GM18951 (cell line): Measurements from ENCODE around the gene FAM210B.

Source experiments
- POLR2A ChIP-seq: IDR thresholded peaks from 4 replicates; pipeline ENCODE4 v1.6.1; 2011; ENCODE audit warnings: mild to moderate bottlenecking; ENCODE audit not compliant: insufficient read length, insufficient read depth; ENCODE audit errors: extremely low read depth
- in situ Hi-C: fragments of 300-500 bp; cut with MboI; formaldehyde crosslinking; loops from one replicate; pipeline ENCODE4 v1.12.0; 2022; ENCODE audit warnings: low sequenced_read_pairs, mixed read lengths, inconsistent platforms; ENCODE audit not compliant: unreplicated experiment

FAM210B gene

GRCh38 chr20:56368351-56369134 is 9.8 kb downstream of the FAM210B start:
- TF ChIP-seq POLR2A, result no peak
- in situ Hi-C loops, result no loop called here

- no peak for TF ChIP-seq POLR2A
- in situ Hi-C loops, result no loop called here
Measured at GRCh38 chr20:56369179-56369578, 10.4 kb downstream of the FAM210B start.

- TF ChIP-seq POLR2A, result no peak
Measured at GRCh38 chr20:56371977-56372376, 13.2 kb downstream of the FAM210B start.

GRCh38 chr20:56372850-56373249 is 14.1 kb downstream of the FAM210B start:
- TF ChIP-seq POLR2A, result no peak
- in situ Hi-C loops, result no loop called here

More at GRCh38 chr20:56371977-56372376, 13.2 kb downstream of the FAM210B start:
- in situ Hi-C loops, result no loop called here

GRCh38 chr20:56373942-56374341 is 15.2 kb downstream of the FAM210B start:
- in situ Hi-C loops, result no loop called here
- no peak for TF ChIP-seq POLR2A

- in situ Hi-C loops, result no loop called here
- TF ChIP-seq POLR2A, result no peak
Measured at GRCh38 chr20:56376331-56376730, 17.6 kb downstream of the FAM210B start.

GRCh38 chr20:56378386-56378785 is 19.6 kb downstream of the FAM210B start:
- TF ChIP-seq POLR2A, result no peak
- in situ Hi-C loops, result no loop called here

- no peak for TF ChIP-seq POLR2A
- in situ Hi-C loops, result no loop called here
Measured at GRCh38 chr20:56380375-56380774, 21.6 kb downstream of the FAM210B start.

GRCh38 chr20:56381501-56381900 is 22.7 kb downstream of the FAM210B start:
- no peak for TF ChIP-seq POLR2A
- in situ Hi-C loops, result no loop called here

- no peak for TF ChIP-seq POLR2A
- in situ Hi-C loops, result no loop called here
Measured at GRCh38 chr20:56382696-56383095, 23.9 kb downstream of the FAM210B start.

GRCh38 chr20:56383334-56383733 is 24.6 kb downstream of the FAM210B start:
- no peak for TF ChIP-seq POLR2A
- in situ Hi-C loops, result no loop called here

GRCh38 chr20:56385130-56385529 is 26.4 kb downstream of the FAM210B start:
- no peak for TF ChIP-seq POLR2A
- in situ Hi-C loops, result no loop called here

GRCh38 chr20:56386219-56386618 is 27.4 kb downstream of the FAM210B start:
- in situ Hi-C loops, result no loop called here
- TF ChIP-seq POLR2A, result no peak

- no peak for TF ChIP-seq POLR2A
- in situ Hi-C loops, result no loop called here
Measured at GRCh38 chr20:56388882-56389281, 30.1 kb downstream of the FAM210B start.
